GM19452 (cell line): ENCODE results near the gene ALG2.

ENCODE experiments used
- ATAC-seq: cut with Tn5 transposase; IDR thresholded peaks from one replicate; pipeline ENCODE4 v1.9.1; 2021; ENCODE audit not compliant: unreplicated experiment

Gene ALG2

GRCh38 chr9:99173570-99174504 is 47.9 kb downstream of the ALG2 start:
- peak; percentile 66 for ATAC-seq

GRCh38 chr9:99172124-99173091 is 49.3 kb downstream of the ALG2 start:
- no peak for ATAC-seq

GRCh38 chr9:99171225-99172123 is 50.3 kb downstream of the ALG2 start:
- ATAC-seq = no peak

GRCh38 chr9:99169982-99170761 is 51.6 kb downstream of the ALG2 start:
- ATAC-seq = no peak

- no peak for ATAC-seq
Measured at GRCh38 chr9:99169086-99169485, 52.7 kb downstream of the ALG2 start.

GRCh38 chr9:99167694-99168093 is 54.0 kb downstream of the ALG2 start:
- no peak for ATAC-seq

GRCh38 chr9:99167119-99167518 is 54.6 kb downstream of the ALG2 start:
- ATAC-seq = no peak
